ENCODE data around the gene MAGI2.

MAGI2 gene

DNA sequence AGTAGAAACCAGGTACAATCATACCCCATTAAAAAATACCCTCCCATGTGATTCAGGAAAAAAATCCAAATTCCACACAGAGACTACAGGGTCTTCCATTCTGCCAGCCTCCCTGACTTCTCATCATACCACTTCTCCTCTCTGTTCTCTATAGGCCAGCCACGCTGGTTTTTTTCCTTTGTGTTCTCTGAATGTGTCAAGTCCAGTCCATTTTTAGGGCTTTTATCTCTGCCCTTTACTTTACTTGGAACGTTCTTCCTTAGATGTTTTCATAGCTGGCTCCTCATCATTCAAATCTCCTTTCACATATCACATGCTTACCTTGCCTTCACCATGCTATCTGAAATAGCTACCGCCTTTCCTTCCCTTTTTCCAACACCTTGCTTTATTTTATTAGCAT is 1057.3 kb downstream of the MAGI2 start:
- peaks cover 5% of the 10 kb centered on the region for H3K27me3 ChIP-seq (ENCODE audit: control insufficient read depth, low read length)
- H3K4me3 ChIP-seq (ENCODE audit: low read length), result no peak overlapping the region
- no peak overlapping the region for H3K27ac ChIP-seq (ENCODE audit: low read depth, low read length)
- H3K9me2 ChIP-seq (replicated peaks; ENCODE audit: control insufficient read depth, low read length), result no peaks in the 10 kb centered on the region
- no peaks in the 10 kb centered on the region for H3F3A ChIP-seq (ENCODE audit: control insufficient read depth, insufficient read depth)
- H3K36me3 ChIP-seq (ENCODE audit: control insufficient read depth, low read length), result no peaks in the 10 kb centered on the region
- no peaks in the 10 kb centered on the region for H3K4me1 ChIP-seq (ENCODE audit: control insufficient read depth, low read length)
- no peak overlapping the region for H3K4me2 ChIP-seq (ENCODE audit: low read length)
- H3K79me2 ChIP-seq (ENCODE audit: control insufficient read depth, low read length), result no peaks in the 10 kb centered on the region
- TF ChIP-seq, protein P1, sequence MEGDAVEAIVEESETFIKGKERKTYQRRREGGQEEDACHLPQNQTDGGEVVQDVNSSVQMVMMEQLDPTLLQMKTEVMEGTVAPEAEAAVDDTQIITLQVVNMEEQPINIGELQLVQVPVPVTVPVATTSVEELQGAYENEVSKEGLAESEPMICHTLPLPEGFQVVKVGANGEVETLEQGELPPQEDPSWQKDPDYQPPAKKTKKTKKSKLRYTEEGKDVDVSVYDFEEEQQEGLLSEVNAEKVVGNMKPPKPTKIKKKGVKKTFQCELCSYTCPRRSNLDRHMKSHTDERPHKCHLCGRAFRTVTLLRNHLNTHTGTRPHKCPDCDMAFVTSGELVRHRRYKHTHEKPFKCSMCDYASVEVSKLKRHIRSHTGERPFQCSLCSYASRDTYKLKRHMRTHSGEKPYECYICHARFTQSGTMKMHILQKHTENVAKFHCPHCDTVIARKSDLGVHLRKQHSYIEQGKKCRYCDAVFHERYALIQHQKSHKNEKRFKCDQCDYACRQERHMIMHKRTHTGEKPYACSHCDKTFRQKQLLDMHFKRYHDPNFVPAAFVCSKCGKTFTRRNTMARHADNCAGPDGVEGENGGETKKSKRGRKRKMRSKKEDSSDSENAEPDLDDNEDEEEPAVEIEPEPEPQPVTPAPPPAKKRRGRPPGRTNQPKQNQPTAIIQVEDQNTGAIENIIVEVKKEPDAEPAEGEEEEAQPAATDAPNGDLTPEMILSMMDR (IDR thresholded peaks at IDR 0.05; ENCODE audit: low read depth, low read length, poor library complexity, severe bottlenecking), result no peak
- no peak for TF ChIP-seq EZH2phosphoT487 (IDR thresholded peaks at IDR 0.05; ENCODE audit: borderline replicate concordance, low read length)
- H3K9me3 ChIP-seq (ENCODE audit: control insufficient read depth, insufficient read depth, low read length), result no peaks in the 10 kb centered on the region
- no peaks in the 10 kb centered on the region for H4K20me1 ChIP-seq (ENCODE audit: control insufficient read depth, insufficient read depth, low read depth, low read length)

DNA sequence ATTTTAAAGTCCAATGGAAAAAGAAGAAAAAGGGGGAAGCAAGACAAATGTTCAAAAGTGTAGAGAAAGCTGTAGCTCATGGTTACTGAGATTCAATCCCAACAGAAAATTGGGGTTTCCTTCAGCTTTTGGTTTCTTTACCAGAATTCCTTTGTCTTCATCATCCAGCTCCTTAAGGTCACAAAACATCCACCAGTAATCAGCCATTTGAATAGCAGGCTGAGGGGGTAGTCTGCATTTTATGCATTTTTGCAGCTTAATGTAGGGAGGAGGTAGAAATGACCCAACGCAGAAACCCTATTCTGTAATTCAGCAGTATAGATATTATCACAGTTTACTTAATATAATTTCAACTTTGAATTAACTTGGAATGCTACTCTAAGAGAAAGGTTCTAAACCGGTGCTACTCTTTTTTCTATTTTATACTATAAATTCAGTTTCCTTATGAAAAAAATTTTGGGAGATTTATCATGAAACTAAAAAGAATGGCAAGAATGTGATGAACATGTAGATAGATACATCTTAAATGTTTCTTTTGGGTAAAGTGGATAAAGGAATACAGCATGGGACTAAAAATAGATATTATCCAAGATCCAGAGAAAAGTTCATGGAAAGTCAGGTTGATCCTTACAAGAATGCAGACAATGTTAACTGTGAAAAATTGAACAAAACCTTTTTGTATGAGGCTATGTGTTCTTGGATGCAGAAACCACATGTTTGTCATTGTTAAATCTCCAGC is 1058.0 kb downstream of the MAGI2 start:
- Histone ChIP-seq H3K79me2 (ENCODE audit: control insufficient read depth, low read length) (no peaks in the 10 kb centered on the region), H3K4me2 (ENCODE audit: low read length) (no peak overlapping the region), H3K4me3 (ENCODE audit: low read length) (no peak overlapping the region), H3F3A (ENCODE audit: control insufficient read depth, insufficient read depth) (no peaks in the 10 kb centered on the region), H4K20me1 (ENCODE audit: control insufficient read depth, insufficient read depth, low read depth, low read length) (no peaks in the 10 kb centered on the region), H3K9me3 (ENCODE audit: control insufficient read depth, insufficient read depth, low read length) (no peaks in the 10 kb centered on the region), H3K27ac (ENCODE audit: low read depth, low read length) (no peak overlapping the region), H3K4me1 (ENCODE audit: control insufficient read depth, low read length) (no peaks in the 10 kb centered on the region), H3K36me3 (ENCODE audit: control insufficient read depth, low read length) (no peaks in the 10 kb centered on the region), H3K9me2 (replicated peaks; ENCODE audit: control insufficient read depth, low read length) (no peaks in the 10 kb centered on the region), H3K27me3 (ENCODE audit: control insufficient read depth, low read length) (peaks cover 5% of the 10 kb centered on the region)
- no peak for TF ChIP-seq EZH2phosphoT487 (IDR thresholded peaks at IDR 0.05; ENCODE audit: borderline replicate concordance, low read length)
- TF ChIP-seq, protein P1 (IDR thresholded peaks at IDR 0.05; ENCODE audit: low read depth, low read length, poor library complexity, severe bottlenecking), result no peak

DNA sequence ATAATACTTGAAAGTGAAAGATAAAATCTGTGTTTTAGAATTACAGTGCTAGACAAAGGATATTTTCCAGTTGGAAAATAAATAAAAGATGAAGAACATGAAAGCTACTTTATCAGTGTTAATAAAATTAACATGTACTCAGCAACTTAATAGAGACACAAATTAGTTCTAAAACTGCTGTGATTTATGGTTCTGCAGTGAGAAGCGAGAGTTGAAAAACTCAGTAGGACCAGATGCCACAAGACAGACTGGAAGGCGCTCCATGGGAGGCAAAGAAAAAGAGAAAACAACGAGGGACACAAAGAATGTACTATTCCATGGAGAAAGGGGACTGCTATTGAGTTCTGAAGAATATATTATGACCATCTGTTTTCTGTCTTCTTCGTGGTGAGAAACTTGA is 1064.4 kb downstream of the MAGI2 start:
- Histone ChIP-seq H3K9me3 (ENCODE audit: control insufficient read depth, insufficient read depth, low read length) (no peaks in the 10 kb centered on the region), H3K4me3 (ENCODE audit: low read length) (no peak overlapping the region), H4K20me1 (ENCODE audit: control insufficient read depth, insufficient read depth, low read depth, low read length) (no peaks in the 10 kb centered on the region), H3K4me1 (ENCODE audit: control insufficient read depth, low read length) (no peaks in the 10 kb centered on the region), H3K27ac (ENCODE audit: low read depth, low read length) (no peak overlapping the region), H3K4me2 (ENCODE audit: low read length) (no peak overlapping the region), H3F3A (ENCODE audit: control insufficient read depth, insufficient read depth) (no peaks in the 10 kb centered on the region), H3K9me2 (replicated peaks; ENCODE audit: control insufficient read depth, low read length) (no peaks in the 10 kb centered on the region), H3K27me3 (ENCODE audit: control insufficient read depth, low read length) (no peaks in the 10 kb centered on the region), H3K36me3 (ENCODE audit: control insufficient read depth, low read length) (no peaks in the 10 kb centered on the region), H3K79me2 (ENCODE audit: control insufficient read depth, low read length) (no peaks in the 10 kb centered on the region)
- TF ChIP-seq, protein P1 (IDR thresholded peaks at IDR 0.05; ENCODE audit: low read depth, low read length, poor library complexity, severe bottlenecking), result no peak
- no peak for TF ChIP-seq EZH2phosphoT487 (IDR thresholded peaks at IDR 0.05; ENCODE audit: borderline replicate concordance, low read length)
